GM10266 (cell line): Measurements from ENCODE around the gene PRKCD.

Source experiments
- DNase-seq: peaks from one replicate; pipeline ENCODE4 v3.0.0; 2012; ENCODE audit errors: extremely low spot score
- TF ChIP-seq, protein P1 (sequence below): IDR thresholded peaks from 2 replicates; pipeline ENCODE4 v1.5.1; 2012; ENCODE audit warnings: mild to moderate bottlenecking, low read depth; ENCODE audit not compliant: control insufficient read depth, insufficient read depth; ENCODE audit errors: missing control alignments

The PRKCD gene

DNA sequence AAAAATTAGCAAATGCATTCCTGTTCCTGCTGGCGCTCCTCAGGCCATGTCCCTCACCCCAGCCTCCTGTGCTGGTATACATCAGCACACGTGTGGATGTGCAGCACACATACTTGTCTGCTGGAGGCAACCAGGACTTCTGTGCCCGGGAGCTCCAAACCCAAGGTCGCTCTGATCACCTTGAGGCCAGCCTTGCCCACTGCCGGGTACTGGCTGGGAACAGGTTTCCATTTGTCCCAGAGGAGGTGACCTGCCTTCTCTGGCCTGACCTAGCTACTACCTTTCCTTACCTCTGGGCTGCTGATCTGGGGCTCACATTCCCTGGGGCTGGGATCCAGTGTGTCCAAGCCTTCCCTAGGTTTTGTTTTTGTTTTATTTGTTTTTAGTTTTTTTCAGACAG, 12.1 kb downstream of the PRKCD start:
- DNase-seq = no peak
- TF ChIP-seq, protein P1, sequence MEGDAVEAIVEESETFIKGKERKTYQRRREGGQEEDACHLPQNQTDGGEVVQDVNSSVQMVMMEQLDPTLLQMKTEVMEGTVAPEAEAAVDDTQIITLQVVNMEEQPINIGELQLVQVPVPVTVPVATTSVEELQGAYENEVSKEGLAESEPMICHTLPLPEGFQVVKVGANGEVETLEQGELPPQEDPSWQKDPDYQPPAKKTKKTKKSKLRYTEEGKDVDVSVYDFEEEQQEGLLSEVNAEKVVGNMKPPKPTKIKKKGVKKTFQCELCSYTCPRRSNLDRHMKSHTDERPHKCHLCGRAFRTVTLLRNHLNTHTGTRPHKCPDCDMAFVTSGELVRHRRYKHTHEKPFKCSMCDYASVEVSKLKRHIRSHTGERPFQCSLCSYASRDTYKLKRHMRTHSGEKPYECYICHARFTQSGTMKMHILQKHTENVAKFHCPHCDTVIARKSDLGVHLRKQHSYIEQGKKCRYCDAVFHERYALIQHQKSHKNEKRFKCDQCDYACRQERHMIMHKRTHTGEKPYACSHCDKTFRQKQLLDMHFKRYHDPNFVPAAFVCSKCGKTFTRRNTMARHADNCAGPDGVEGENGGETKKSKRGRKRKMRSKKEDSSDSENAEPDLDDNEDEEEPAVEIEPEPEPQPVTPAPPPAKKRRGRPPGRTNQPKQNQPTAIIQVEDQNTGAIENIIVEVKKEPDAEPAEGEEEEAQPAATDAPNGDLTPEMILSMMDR = no peak

DNA sequence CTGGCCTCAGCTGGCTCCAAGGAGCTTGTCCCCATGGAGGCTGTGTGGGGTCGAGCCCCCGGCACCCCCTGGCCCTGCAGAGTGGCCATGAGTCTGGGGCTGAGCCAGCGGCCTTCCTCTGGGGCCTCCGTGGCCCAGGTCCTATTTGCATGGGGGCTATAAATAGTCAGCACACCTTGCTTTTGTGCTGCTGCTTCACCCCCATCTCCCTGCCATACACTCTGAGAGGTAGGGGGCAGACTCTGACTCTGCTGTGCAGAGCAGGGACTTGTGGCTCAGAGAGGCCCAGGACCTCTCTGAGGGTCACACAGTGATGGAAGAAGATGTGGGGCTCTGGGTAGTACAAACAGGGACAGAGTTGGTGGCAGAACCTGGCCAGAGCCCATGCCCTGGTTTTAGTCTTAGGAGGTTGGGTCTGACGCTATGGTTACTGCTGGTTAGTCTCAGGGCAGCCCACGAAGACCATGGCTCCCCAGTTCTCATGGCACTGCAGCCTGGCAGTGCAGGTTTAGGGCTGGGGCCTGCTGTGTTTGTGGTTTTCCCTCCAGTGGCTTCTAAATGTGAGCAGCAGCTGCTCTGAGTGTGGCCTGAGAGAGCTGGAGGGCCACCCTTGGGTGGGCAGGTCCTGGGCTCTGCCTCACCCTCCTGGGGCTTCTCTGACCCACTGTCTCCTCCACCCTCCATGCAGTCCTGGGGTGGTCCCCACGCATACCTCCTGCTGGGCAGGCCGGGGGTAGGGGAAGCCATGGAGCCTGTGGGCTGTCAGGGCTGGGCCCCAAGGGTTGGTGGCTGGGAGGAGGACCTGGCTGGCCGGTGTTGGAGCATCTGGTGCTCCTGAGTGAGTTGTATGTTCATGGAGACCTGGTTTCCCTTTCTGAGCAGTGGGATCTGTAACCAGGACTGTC, 13.6 kb downstream of the PRKCD start:
- DNase-seq = no peak
- TF ChIP-seq, protein P1 = peak; percentile 15

- TF ChIP-seq, protein P1 = no peak
- no peak for DNase-seq
These were observed 14.9 kb downstream of the PRKCD start for GRCh38 chr3:53175613-53176540.

- TF ChIP-seq, protein P1 = no peak
These were observed 17.2 kb downstream of the PRKCD start for GRCh38 chr3:53178246-53178645.

DNA sequence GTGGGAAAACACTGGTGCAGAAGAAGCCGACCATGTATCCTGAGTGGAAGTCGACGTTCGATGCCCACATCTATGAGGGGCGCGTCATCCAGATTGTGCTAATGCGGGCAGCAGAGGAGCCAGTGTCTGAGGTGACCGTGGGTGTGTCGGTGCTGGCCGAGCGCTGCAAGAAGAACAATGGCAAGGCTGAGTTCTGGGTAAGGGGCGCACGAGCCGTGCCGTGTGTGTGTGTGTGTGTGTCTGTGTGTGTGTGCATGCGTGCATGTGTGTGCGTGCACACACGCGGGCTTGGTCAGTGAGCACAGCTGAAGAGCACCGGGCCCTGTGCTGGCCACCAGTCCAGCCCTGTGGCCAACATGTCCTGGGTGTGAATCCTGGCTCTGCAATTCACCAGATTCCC, 18.6 kb downstream of the PRKCD start:
- no peak for DNase-seq
- TF ChIP-seq, protein P1 = no peak

More at GRCh38 chr3:53178246-53178645, 17.2 kb downstream of the PRKCD start:
- DNase-seq = no peak

DNA sequence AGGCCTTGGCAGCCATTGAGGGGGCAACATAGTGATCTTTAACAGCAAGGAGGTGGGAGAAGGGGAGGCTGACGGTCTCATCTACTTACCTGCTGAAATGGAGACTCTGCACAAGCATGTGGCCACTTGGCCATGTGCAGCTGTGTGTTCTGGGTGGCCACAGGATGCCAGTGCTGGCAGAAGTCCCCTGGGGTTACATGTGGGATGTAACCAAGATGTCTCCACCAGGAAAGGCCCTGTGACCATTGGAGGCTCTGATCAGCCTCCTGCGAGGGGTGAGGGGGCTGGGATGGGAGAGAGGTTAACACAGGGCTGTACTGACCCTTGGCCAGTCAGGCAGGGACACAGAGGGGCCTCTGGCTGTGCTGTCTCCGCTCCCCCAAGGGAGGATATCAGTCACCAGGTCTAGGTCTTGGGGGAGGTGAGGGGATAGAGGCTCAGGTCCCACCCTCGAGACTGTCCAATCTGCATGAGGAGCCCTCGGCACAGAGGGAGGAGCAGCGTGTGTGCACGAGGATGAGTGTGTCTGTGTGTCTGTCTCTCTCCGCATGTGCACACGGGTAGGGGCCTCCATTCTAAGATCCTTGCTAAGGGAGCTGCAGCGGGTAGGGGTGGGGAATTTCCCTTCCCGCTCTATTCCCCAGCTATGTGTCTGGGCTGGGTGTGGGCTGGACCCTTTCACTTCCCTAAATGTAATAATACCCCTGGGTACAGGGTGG, 19.5 kb downstream of the PRKCD start:
- TF ChIP-seq, protein P1 = no peak
- peak; percentile 84 for DNase-seq
